H9 (cell line): ENCODE measurements around the gene AP1S3. TPM values are rescaled to one million over a fixed set of nuclear protein-coding genes. Genes with fewer than 3 reads are reported as not detected.

Experiments used
- DNase-seq: peaks from one replicate; pipeline ENCODE4 v3.0.0-alpha.2; 2017
- H2AFZ ChIP-seq: one replicate; pipeline ENCODE4 v1.6.1; 2013; ENCODE audit warnings: mild to moderate bottlenecking, low read length, control low read depth, moderate library complexity
- H2AK5ac ChIP-seq: 2 replicates; pipeline ENCODE4 v1.6.1; 2013; ENCODE audit warnings: low read length, control low read depth, mixed read lengths; ENCODE audit not compliant: insufficient read length
- H2BK120ac ChIP-seq: one replicate; pipeline ENCODE4 v1.6.1; 2013; ENCODE audit warnings: low read depth, mild to moderate bottlenecking, low read length, control low read depth, inconsistent platforms; ENCODE audit not compliant: poor library complexity, severe bottlenecking
- H2BK12ac ChIP-seq: 2 replicates; pipeline ENCODE4 v1.6.1; 2013; ENCODE audit warnings: low read length, control low read depth, mixed read lengths, low read depth; ENCODE audit not compliant: insufficient read length
- H2BK15ac ChIP-seq: 2 replicates; pipeline ENCODE4 v1.6.1; 2013; ENCODE audit warnings: low read depth, low read length, control low read depth
- H2BK20ac ChIP-seq: one replicate; pipeline ENCODE4 v1.6.1; 2013; ENCODE audit warnings: low read depth, mild to moderate bottlenecking, low read length, control low read depth, inconsistent platforms; ENCODE audit not compliant: poor library complexity, severe bottlenecking
- H2BK5ac ChIP-seq: 2 replicates; pipeline ENCODE4 v1.6.1; 2013; ENCODE audit warnings: low read length, control low read depth, mixed read lengths; ENCODE audit not compliant: insufficient read length
- H3K14ac ChIP-seq: 2 replicates; pipeline ENCODE4 v1.6.1; 2013; ENCODE audit warnings: low read length, control low read depth; ENCODE audit not compliant: insufficient read depth
- H3K18ac ChIP-seq: 2 replicates; pipeline ENCODE4 v1.6.1; 2013; ENCODE audit warnings: low read depth, mild to moderate bottlenecking, mixed read lengths, low read length, control low read depth; ENCODE audit not compliant: insufficient read length
- H3K23ac ChIP-seq: 2 replicates; pipeline ENCODE4 v1.6.1; 2013; ENCODE audit warnings: low read length, control low read depth, mixed read lengths, low read depth; ENCODE audit not compliant: insufficient read length
- H3K23me2 ChIP-seq: 2 replicates; pipeline ENCODE4 v1.6.1; 2013; ENCODE audit warnings: low read depth, mild to moderate bottlenecking, mixed read lengths, low read length, control low read depth; ENCODE audit not compliant: insufficient read length, poor library complexity, severe bottlenecking
- H3K27ac ChIP-seq: 2 replicates; pipeline ENCODE4 v1.5.1; 2013; ENCODE audit warnings: low read length, control low read depth, mixed read lengths, low read depth; ENCODE audit not compliant: insufficient read length
- H3K27me3 ChIP-seq: 2 replicates; pipeline ENCODE4 v1.6.1; 2013; ENCODE audit warnings: low read length, control low read depth, inconsistent platforms; ENCODE audit not compliant: insufficient read depth
- H3K4ac ChIP-seq: 2 replicates; pipeline ENCODE4 v1.6.1; 2013; ENCODE audit warnings: low read depth, mild to moderate bottlenecking, control low read depth, inconsistent platforms, low read length, moderate library complexity
- H3K4me1 ChIP-seq: 2 replicates; pipeline ENCODE4 v1.6.1; 2013; ENCODE audit warnings: low read length, control low read depth, inconsistent platforms; ENCODE audit not compliant: insufficient read depth
- H3K4me2 ChIP-seq: 2 replicates; pipeline ENCODE4 v1.6.1; 2013; ENCODE audit warnings: low read length, control low read depth, mixed read lengths; ENCODE audit not compliant: insufficient read length, insufficient read depth
- H3K56ac ChIP-seq: 2 replicates; pipeline ENCODE4 v1.6.1; 2013; ENCODE audit warnings: low read depth, mild to moderate bottlenecking, mixed read lengths, low read length, control low read depth; ENCODE audit not compliant: insufficient read length
- H3K79me1 ChIP-seq: 2 replicates; pipeline ENCODE4 v1.6.1; 2013; ENCODE audit warnings: low read depth, mild to moderate bottlenecking, moderate library complexity, low read length, control low read depth, inconsistent platforms; ENCODE audit not compliant: insufficient read depth, poor library complexity, severe bottlenecking
- H3K79me2 ChIP-seq: 2 replicates; pipeline ENCODE4 v1.6.1; 2013; ENCODE audit warnings: low read length, control low read depth, inconsistent platforms; ENCODE audit not compliant: insufficient read depth
- H3K9ac ChIP-seq: 2 replicates; pipeline ENCODE4 v1.6.1; 2013; ENCODE audit warnings: low read length, control low read depth, mixed read lengths; ENCODE audit not compliant: insufficient read length; ENCODE audit errors: extremely low read depth
- H3K9me3 ChIP-seq: one replicate; pipeline ENCODE4 v1.6.1; 2013; ENCODE audit warnings: low read depth, low read length, inconsistent platforms; ENCODE audit not compliant: control insufficient read depth
- H3T11ph ChIP-seq: one replicate; pipeline ENCODE4 v1.6.1; 2013; ENCODE audit warnings: mild to moderate bottlenecking, low read length, control low read depth, inconsistent platforms
- H4K20me1 ChIP-seq: one replicate; pipeline ENCODE4 v1.6.1; 2013; ENCODE audit not compliant: control insufficient read depth, insufficient read length, insufficient read depth
- H4K5ac ChIP-seq: 2 replicates; pipeline ENCODE4 v1.6.1; 2013; ENCODE audit warnings: low read depth, mild to moderate bottlenecking, mixed read lengths, low read length, control low read depth; ENCODE audit not compliant: insufficient read length
- H4K8ac ChIP-seq: replicated peaks from 2 replicates; pipeline ENCODE4 v1.6.1; 2013; ENCODE audit warnings: low read length, control low read depth, mixed read lengths, low read depth; ENCODE audit not compliant: insufficient read length
- H4K91ac ChIP-seq: 2 replicates; pipeline ENCODE4 v1.6.1; 2013; ENCODE audit warnings: low read depth, mild to moderate bottlenecking, moderate library complexity, mixed read lengths, low read length, control low read depth; ENCODE audit not compliant: insufficient read length
- H3K27ac Mint-ChIP-seq, 3 experiments: 2 replicates in 2 of 3; 3 replicates in 1 of 3; pipeline ENCODE4 v1.8.0; 2020 to 2021; ENCODE audit warnings: mixed read lengths in 3 of 3, mild to moderate bottlenecking in 1 of 3, moderate library complexity in 1 of 3
- H3K27me3 Mint-ChIP-seq: 2 replicates; pipeline ENCODE4 v1.8.0; 2021; ENCODE audit warnings: low read depth, mild to moderate bottlenecking, moderate library complexity, mixed read lengths
- H3K36me3 Mint-ChIP-seq, 3 experiments: 2 replicates in 2 of 3; 3 replicates in 1 of 3; pipeline ENCODE4 v1.8.0; 2020 to 2021; ENCODE audit warnings: low read depth in 3 of 3, mixed read lengths in 3 of 3; ENCODE audit not compliant: insufficient read depth in 1 of 3
- H3K4me1 Mint-ChIP-seq, 2 experiments: 2 replicates each; pipeline ENCODE4 v1.8.0; 2020; ENCODE audit warnings: mixed read lengths in 2 of 2
- H3K4me3 Mint-ChIP-seq, 2 experiments: 2 replicates in 1 of 2; 3 replicates in 1 of 2; pipeline ENCODE4 v1.8.0; 2020 to 2021; ENCODE audit warnings: mild to moderate bottlenecking in 2 of 2, mixed read lengths in 2 of 2, moderate library complexity in 1 of 2
- H3K9me3 Mint-ChIP-seq, 2 experiments: 2 replicates in 1 of 2; 3 replicates in 1 of 2; pipeline ENCODE4 v1.8.0; 2020; ENCODE audit warnings: mild to moderate bottlenecking in 2 of 2, mixed read lengths in 2 of 2, moderate library complexity in 1 of 2
- CTCF ChIP-seq: fragments of 200-600 bp; sonication (generic); conservative IDR thresholded peaks from 3 replicates; pipeline ENCODE4 v1.8.0; 2021; ENCODE audit warnings: antibody characterized with exemption, mild to moderate bottlenecking
- WGBS: extraction: QIAGEN DNeasy Blood & Tissue Kit; methylation state at CpG from one replicate; pipeline ENCODE4 v1.1.7; 2013; ENCODE audit warnings: missing lambda C conversion rate, low lambda C conversion rate, mixed read lengths; ENCODE audit not compliant: insufficient read length; ENCODE audit errors: extremely low coverage; 5-methylcytosine and 5-hydroxymethylcytosine counted together
- total RNA-seq: library from RNA; stranded (reverse); gene quantifications from 2 replicates; pipeline ENCODE4 v1.2.1, GENCODE V29; 2021

Gene AP1S3
- total RNA-seq, 1 experiment from 2014 or later, result 8.7 TPM

GRCh38 chr2:223711596-223712326 lies 125.6 kb downstream of the AP1S3 start:
- DNase-seq, result no peak
- no peak overlapping the region for H3K56ac ChIP-seq
- H2BK120ac ChIP-seq, result no peak overlapping the region
- H3K4me3 Mint-ChIP-seq, result no peak overlapping the region
- no peaks in the 10 kb centered on the region for H4K20me1 ChIP-seq
- no peaks in the 10 kb centered on the region for H3K23me2 ChIP-seq
- no peak overlapping the region for H3K14ac ChIP-seq
- no peaks in the 10 kb centered on the region for H3K4me1 Mint-ChIP-seq
- no peak overlapping the region for H4K8ac ChIP-seq
- H3K27ac ChIP-seq, result no peak overlapping the region
- no peak for TF ChIP-seq CTCF
- no peak overlapping the region for H2AFZ ChIP-seq
- no peak overlapping the region for H3K27ac Mint-ChIP-seq
- no peak overlapping the region for H3T11ph ChIP-seq
- H2AK5ac ChIP-seq, result no peak overlapping the region
- peaks cover 5% of the 10 kb centered on the region; the same call in 1 of the 2 replicates for H3K79me2 ChIP-seq
- peaks cover 2% of the 10 kb centered on the region in 2 experiments; a peak in 4 of 5 replicates for H3K9me3 Mint-ChIP-seq
- no peak overlapping the region for H2BK20ac ChIP-seq
- H4K5ac ChIP-seq, result no peak overlapping the region
- peaks cover 3% of the 10 kb centered on the region for H3K79me1 ChIP-seq
- peaks cover 2 to 68% (median 26%) of the 10 kb centered on the region in 3 experiments for H3K36me3 Mint-ChIP-seq
- no peak overlapping the region for H4K91ac ChIP-seq
- no peak overlapping the region for H3K4ac ChIP-seq
- no peak overlapping the region for H2BK5ac ChIP-seq
- no peaks in the 10 kb centered on the region for H3K4me1 ChIP-seq
- no peak overlapping the region for H3K4me2 ChIP-seq
- no CpG with 5 or more reads among the region's 8 CpGs for WGBS
- H3K9ac ChIP-seq, result no peak overlapping the region
- H3K27me3 Mint-ChIP-seq, result no peaks in the 10 kb centered on the region
- H3K27me3 ChIP-seq, result no peaks in the 10 kb centered on the region
- H2BK15ac ChIP-seq, result no peak overlapping the region
- H3K18ac ChIP-seq, result no peak overlapping the region
- H2BK12ac ChIP-seq, result no peak overlapping the region
- H3K9me3 ChIP-seq, result no peaks in the 10 kb centered on the region
- no peak overlapping the region for H3K23ac ChIP-seq

Other genes with a start within 250 kb of the AP1S3 start
- 3.4 and 4.4 TPM in 2 replicates for gene SCG2, start 235.2 kb downstream of the AP1S3 start, total RNA-seq
- gene WDFY1, start 107.8 kb upstream of the AP1S3 start, total RNA-seq, result 54.1 and 55.7 TPM in 2 replicates
- gene MRPL44, start 119.9 kb upstream of the AP1S3 start, total RNA-seq, result 46.1 and 47.8 TPM in 2 replicates
- gene SERPINE2, start 201.7 kb upstream of the AP1S3 start, total RNA-seq, result 36.1 and 40.0 TPM in 2 replicates